ENCODE results near the gene KCNG3.

The KCNG3 gene

GRCh38 chr2:42457011-42457410 is 36.8 kb downstream of the KCNG3 start:
- Mint-ChIP-seq H3K9me3 (no peaks in the 10 kb centered on the region), H3K4me1 (no peaks in the 10 kb centered on the region), H3K4me3 (no peak overlapping the region), H3K27me3 (no peaks in the 10 kb centered on the region), H3K27ac (no peak overlapping the region), H3K36me3 (ENCODE audit: low read depth) (no peaks in the 10 kb centered on the region)
- ATAC-seq (no peak), DNase-seq (no peak)

GRCh38 chr2:42456126-42456839 is 37.5 kb downstream of the KCNG3 start:
- H3K4me3 Mint-ChIP-seq: no peak overlapping the region
- H3K27me3 Mint-ChIP-seq: no peaks in the 10 kb centered on the region
- DNase-seq (no peak), ATAC-seq (no peak)
- no peaks in the 10 kb centered on the region for H3K9me3 Mint-ChIP-seq
- H3K27ac Mint-ChIP-seq: no peak overlapping the region
- H3K36me3 Mint-ChIP-seq (ENCODE audit: low read depth): no peaks in the 10 kb centered on the region
- no peaks in the 10 kb centered on the region for H3K4me1 Mint-ChIP-seq

- DNase-seq (no peak), ATAC-seq (no peak)
- no peaks in the 10 kb centered on the region for H3K27me3 Mint-ChIP-seq
- no peak overlapping the region for H3K27ac Mint-ChIP-seq
- no peaks in the 10 kb centered on the region for H3K4me1 Mint-ChIP-seq
- H3K36me3 Mint-ChIP-seq (ENCODE audit: low read depth): no peaks in the 10 kb centered on the region
- H3K9me3 Mint-ChIP-seq: no peaks in the 10 kb centered on the region
- H3K4me3 Mint-ChIP-seq: no peak overlapping the region
Observed at GRCh38 chr2:42452545-42452944, 41.2 kb downstream of the KCNG3 start.

GRCh38 chr2:42450136-42450535 is 43.6 kb downstream of the KCNG3 start:
- Mint-ChIP-seq H3K36me3 (ENCODE audit: low read depth) (no peaks in the 10 kb centered on the region), H3K4me3 (no peak overlapping the region), H3K9me3 (no peaks in the 10 kb centered on the region), H3K27me3 (no peaks in the 10 kb centered on the region), H3K4me1 (no peaks in the 10 kb centered on the region), H3K27ac (no peak overlapping the region)
- DNase-seq: no peak
- ATAC-seq: no peak

GRCh38 chr2:42449163-42450087 is 44.4 kb downstream of the KCNG3 start:
- H3K4me3 Mint-ChIP-seq: no peak overlapping the region
- H3K27me3 Mint-ChIP-seq: no peaks in the 10 kb centered on the region
- ATAC-seq: no peak
- H3K36me3 Mint-ChIP-seq (ENCODE audit: low read depth): no peaks in the 10 kb centered on the region
- no peak overlapping the region for H3K27ac Mint-ChIP-seq
- no peaks in the 10 kb centered on the region for H3K4me1 Mint-ChIP-seq
- no peak for DNase-seq
- no peaks in the 10 kb centered on the region for H3K9me3 Mint-ChIP-seq

- Mint-ChIP-seq H3K36me3 (ENCODE audit: low read depth) (no peaks in the 10 kb centered on the region), H3K4me3 (no peak overlapping the region), H3K9me3 (no peaks in the 10 kb centered on the region), H3K27me3 (no peaks in the 10 kb centered on the region), H3K27ac (no peak overlapping the region), H3K4me1 (no peaks in the 10 kb centered on the region)
- no peak for ATAC-seq
- DNase-seq: no peak
Observed at GRCh38 chr2:42448163-42448562, 45.6 kb downstream of the KCNG3 start.

GRCh38 chr2:42446503-42447271 is 47.1 kb downstream of the KCNG3 start:
- Mint-ChIP-seq H3K36me3 (ENCODE audit: low read depth) (no peaks in the 10 kb centered on the region), H3K9me3 (no peaks in the 10 kb centered on the region), H3K4me1 (no peaks in the 10 kb centered on the region), H3K4me3 (no peak overlapping the region), H3K27ac (no peak overlapping the region), H3K27me3 (no peaks in the 10 kb centered on the region)
- ATAC-seq: no peak
- no peak for DNase-seq

GRCh38 chr2:42443718-42444399 is 49.9 kb downstream of the KCNG3 start:
- Mint-ChIP-seq H3K9me3 (no peaks in the 10 kb centered on the region), H3K27me3 (no peaks in the 10 kb centered on the region), H3K4me1 (no peaks in the 10 kb centered on the region), H3K36me3 (ENCODE audit: low read depth) (no peaks in the 10 kb centered on the region), H3K4me3 (no peak overlapping the region), H3K27ac (no peak overlapping the region)
- DNase-seq: no peak
- ATAC-seq: no peak

- ATAC-seq (no peak), DNase-seq (no peak)
- Mint-ChIP-seq H3K27ac (no peak overlapping the region), H3K27me3 (no peaks in the 10 kb centered on the region), H3K36me3 (ENCODE audit: low read depth) (no peaks in the 10 kb centered on the region), H3K4me1 (no peaks in the 10 kb centered on the region), H3K9me3 (no peaks in the 10 kb centered on the region), H3K4me3 (no peak overlapping the region)
Observed at GRCh38 chr2:42442774-42443173, 51.0 kb downstream of the KCNG3 start.

GRCh38 chr2:42438685-42439084 is 55.1 kb downstream of the KCNG3 start:
- H3K9me3 Mint-ChIP-seq: no peaks in the 10 kb centered on the region
- ATAC-seq: no peak
- peaks cover 3% of the 10 kb centered on the region for H3K27me3 Mint-ChIP-seq
- no peak overlapping the region for H3K4me3 Mint-ChIP-seq
- no peak overlapping the region for H3K27ac Mint-ChIP-seq
- no peaks in the 10 kb centered on the region for H3K4me1 Mint-ChIP-seq
- no peak for DNase-seq
- no peaks in the 10 kb centered on the region for H3K36me3 Mint-ChIP-seq (ENCODE audit: low read depth)

- no peak for DNase-seq
- Mint-ChIP-seq H3K9me3 (no peaks in the 10 kb centered on the region), H3K36me3 (ENCODE audit: low read depth) (no peaks in the 10 kb centered on the region), H3K27ac (no peak overlapping the region), H3K4me3 (no peak overlapping the region), H3K4me1 (no peaks in the 10 kb centered on the region), H3K27me3 (peaks cover 6% of the 10 kb centered on the region)
- ATAC-seq: no peak
Observed at GRCh38 chr2:42436370-42436769, 57.4 kb downstream of the KCNG3 start.

- DNase-seq (no peak), ATAC-seq (no peak)
- Mint-ChIP-seq H3K36me3 (ENCODE audit: low read depth) (no peaks in the 10 kb centered on the region), H3K9me3 (no peaks in the 10 kb centered on the region), H3K27me3 (peaks cover 6% of the 10 kb centered on the region), H3K4me1 (no peaks in the 10 kb centered on the region), H3K4me3 (no peak overlapping the region), H3K27ac (no peak overlapping the region)
Observed at GRCh38 chr2:42435628-42436027, 58.2 kb downstream of the KCNG3 start.

- Mint-ChIP-seq H3K4me1 (no peaks in the 10 kb centered on the region), H3K27me3 (peaks cover 10% of the 10 kb centered on the region), H3K4me3 (no peak overlapping the region), H3K9me3 (no peaks in the 10 kb centered on the region), H3K36me3 (ENCODE audit: low read depth) (no peaks in the 10 kb centered on the region), H3K27ac (no peak overlapping the region)
- DNase-seq: no peak
- ATAC-seq: no peak
Observed at GRCh38 chr2:42430188-42430587, 63.6 kb downstream of the KCNG3 start.

GRCh38 chr2:42429352-42429751 is 64.4 kb downstream of the KCNG3 start:
- no peaks in the 10 kb centered on the region for H3K36me3 Mint-ChIP-seq (ENCODE audit: low read depth)
- H3K27ac Mint-ChIP-seq: no peak overlapping the region
- H3K4me3 Mint-ChIP-seq: no peak overlapping the region
- DNase-seq (no peak), ATAC-seq (no peak)
- no peaks in the 10 kb centered on the region for H3K9me3 Mint-ChIP-seq
- peaks cover 7% of the 10 kb centered on the region for H3K27me3 Mint-ChIP-seq
- H3K4me1 Mint-ChIP-seq: no peaks in the 10 kb centered on the region
